HG03520 (cell line): ENCODE results near the gene CFAP161.

Experiments
- ATAC-seq: cut with Tn5 transposase; IDR thresholded peaks from one replicate; pipeline ENCODE4 v1.9.1; 2021; ENCODE audit warnings: mild to moderate bottlenecking, moderate library complexity; ENCODE audit not compliant: unreplicated experiment

Gene CFAP161

DNA sequence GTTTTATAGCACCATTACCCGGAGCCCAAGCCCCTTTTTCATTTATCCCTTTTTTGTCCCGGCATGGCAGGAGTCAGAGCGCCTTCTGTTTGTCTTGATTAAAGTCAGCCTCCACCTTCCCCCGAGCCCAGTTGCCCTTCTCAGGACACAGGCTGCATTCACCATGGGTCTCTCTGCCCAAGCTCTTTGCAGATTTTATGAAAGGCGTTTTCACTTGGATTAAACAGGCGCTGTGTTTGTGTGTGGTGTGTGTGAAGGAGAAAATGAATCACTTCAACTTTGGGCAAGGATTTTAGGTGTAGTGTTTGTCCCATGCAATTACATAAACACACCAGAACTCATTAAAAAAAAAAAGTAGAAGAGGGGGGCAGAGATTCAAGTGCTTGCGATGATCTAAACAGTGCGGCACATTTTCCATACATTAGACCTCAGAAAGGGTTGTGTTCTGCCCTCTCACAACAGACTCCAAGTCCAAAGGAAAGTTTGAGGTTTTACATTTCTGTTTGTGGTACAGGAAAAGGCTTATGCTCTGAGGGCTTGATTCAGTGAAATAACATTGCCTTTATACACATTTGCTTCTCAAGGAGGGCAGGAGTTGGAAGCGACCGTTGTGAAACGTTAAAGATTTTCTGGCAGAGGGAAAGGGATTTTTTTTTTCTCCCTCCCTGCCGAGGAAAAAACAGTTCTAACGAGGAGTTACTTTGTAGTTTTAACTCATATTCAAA, 48.1 kb downstream of the CFAP161 start:
- ATAC-seq: no peak

DNA sequence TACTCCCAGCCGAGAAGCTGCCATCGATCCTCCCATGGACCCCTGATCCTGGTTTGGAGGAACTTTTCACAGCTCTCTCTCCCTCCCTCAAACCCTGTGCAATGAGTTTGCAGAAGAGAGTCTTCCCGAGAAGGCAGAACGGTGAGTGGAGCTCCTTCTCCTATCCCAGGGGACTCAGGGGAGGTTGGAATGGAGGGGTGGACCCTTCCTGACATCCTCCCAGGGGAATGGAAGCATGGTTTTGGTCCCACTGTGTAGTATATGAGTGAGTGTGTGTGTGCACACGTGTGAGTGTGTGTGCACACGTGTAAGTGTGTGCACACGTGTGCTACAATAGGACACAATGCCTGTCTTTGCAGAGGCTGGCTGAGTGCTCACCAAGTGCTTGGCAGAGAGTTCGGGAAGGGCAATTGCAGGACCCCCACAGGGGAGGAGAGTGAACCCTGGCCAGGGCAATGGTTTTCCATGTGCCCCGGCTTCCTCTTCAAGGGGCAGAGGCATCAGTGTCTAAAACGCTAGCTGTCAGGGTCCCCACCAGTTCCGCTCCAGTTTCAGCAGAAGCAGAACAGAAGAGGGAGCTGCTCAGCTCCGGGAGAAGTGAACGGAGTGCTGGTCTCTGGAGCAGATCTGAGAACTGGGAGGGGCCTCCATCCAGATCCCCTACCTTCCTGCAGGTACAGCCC, 48.8 kb downstream of the CFAP161 start:
- no peak for ATAC-seq

DNA sequence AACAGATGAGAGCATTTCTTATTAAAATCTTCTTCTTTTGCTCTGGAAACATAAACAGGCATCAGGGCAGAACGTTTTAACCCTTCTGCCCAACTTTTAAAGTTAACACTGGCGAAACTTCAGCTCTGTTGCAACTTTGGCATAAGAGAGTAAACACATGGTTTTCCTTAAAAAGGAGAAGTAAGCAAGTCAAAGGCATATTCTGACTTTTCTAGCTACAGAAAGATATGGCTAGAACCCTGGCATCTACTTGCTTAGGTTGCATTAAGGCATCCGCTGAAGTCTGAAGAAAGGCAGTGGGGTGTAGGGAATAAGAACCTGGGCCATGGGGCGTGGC, 49.3 kb downstream of the CFAP161 start:
- no peak for ATAC-seq

DNA sequence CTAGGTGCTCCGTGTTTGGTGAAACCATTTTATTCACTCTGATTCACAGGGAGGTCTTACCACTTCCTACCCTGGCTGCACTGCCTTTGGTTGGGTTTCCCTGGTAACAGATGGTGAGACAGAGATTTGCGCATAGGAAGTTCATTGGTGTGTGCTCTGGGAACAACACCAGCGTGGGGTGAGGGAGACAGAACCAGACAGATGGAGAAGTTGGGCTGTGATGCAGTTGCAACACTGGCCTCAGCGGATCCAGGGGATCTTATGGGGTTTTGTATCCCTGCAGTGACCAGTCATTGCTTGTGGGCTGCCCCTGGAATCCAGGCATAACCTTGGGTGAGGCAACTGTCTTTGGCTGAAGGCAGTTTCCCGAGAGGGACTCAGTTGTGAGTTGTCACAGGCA, 50.1 kb downstream of the CFAP161 start:
- ATAC-seq: no peak

DNA sequence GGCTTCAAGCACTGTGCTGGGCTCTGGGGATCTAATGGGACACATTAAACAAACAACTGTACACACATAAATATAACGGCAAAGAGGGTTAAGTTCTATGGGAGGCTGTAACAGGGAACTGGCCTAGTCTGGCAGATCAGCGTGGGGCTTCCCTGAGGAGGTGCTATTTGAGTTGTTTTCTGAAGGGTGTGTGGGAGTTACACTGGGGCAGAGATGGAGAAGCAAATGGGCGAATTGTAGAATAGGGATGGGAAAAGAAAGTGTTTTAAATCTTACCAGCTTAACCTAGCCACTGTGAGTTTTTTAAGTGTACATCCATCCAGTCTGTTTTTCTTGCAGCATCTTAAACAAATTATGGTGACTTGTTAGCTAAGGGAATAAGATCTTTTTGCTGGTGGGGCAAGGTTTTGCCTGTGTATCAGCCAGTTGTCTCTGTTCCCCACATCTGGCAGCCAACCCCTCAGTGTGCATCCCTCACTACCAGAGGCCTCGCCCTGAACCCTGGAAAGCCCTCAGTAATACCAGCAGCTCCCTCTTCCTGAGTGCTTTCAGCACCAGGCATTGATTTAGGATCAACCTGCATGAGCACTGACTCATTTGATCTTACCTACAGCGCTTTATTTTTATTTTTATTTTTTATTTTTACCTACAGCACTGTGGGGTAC, 51.7 kb downstream of the CFAP161 start:
- no peak for ATAC-seq

DNA sequence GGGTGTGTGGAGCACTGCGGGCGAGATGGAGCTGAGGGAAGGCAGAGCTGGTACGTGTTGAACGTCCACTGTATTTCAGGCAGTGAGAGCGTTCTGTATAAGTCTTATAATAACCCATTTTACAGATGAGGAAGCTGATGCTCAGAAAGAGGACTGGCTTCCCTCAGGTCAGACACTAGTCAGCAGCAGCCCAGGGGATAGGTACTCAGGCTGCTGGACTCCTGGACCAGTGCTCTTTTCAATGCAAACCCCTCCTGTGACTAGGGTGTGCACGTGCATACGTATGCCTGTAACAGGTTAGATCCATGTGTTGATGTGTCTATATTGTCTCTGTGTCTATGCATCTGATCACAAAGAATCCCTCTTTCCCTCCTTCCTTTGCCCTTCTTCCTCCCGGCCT, 54.3 kb downstream of the CFAP161 start:
- no peak for ATAC-seq

DNA sequence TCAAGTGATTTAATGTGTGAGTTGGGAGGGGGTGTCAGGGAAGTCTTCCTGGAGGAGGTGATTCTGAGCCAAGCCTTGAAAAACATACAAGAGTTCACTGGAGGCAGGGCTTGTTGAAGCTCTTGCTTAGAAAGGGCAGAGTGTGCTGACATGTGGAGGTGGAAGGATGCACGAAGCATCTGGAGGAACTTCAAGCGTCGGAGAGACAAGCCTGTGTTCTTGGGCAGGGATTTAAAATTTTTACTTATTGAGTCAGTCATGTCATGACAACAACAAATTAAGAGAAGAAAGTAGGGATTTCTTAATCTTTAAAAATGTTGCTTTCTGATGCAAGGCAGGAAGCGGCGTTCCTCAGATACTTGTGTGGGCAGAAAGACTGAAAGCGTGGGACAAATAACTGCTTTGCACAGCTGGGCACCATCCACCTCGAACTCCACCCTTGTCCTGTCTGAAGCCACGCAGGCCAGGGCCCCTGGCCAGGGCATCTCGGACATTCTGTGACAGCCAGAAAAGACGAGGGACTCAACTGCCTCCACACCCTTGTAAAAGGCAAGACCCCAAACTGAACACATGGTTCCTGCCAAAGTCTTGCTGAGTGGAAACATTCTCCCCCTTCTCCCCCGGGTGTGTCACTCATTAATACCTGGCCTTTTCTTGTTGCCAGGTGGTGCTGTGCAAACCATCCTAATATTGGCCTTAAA, 55.7 kb downstream of the CFAP161 start:
- ATAC-seq: no peak

DNA sequence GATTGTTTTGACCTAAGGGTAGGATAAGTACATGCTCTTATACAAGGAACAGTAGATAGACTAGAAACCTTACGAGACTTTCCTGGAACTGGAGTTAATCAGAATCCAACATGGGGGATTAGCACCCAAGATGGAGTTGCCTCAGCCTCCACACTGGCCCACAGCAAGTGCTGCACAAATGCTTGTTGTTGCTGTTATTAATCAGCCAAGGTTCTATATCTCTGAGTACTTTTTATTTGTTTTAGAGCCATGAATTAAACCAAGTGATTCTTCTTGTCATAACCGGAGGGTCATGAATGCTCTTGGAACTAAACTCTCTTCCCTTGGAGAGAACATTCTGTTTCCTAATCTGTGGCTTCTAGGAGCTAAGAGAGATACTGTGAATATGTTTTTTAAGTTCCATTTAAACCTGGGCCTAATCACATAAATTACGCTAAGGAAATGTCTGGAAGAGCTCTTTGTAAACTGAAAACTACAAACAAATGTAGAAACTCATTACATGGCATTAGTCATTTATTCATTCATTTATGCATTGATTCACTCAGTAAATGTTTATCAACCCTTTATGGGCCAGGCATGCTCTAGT, 56.9 kb downstream of the CFAP161 start:
- ATAC-seq: no peak

DNA sequence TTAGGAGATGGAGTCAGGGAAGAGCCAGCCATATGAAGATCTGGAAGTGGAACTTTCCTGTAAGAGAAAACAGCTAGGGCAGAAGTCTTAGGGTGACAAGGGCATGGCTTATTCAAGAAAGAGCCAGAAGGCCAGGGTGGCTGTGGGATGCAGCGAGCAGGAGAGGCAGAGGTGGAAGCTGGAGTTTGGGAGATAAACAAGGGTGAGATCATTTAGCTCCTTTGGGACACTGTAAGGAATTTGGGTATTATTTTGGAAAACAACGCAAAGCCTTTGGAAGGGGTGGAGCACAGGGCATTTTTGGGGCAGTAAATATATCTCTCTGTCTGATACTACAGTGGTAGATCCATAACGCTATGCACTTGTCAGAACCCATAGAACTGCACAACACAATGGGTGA, 57.6 kb downstream of the CFAP161 start:
- no peak for ATAC-seq

DNA sequence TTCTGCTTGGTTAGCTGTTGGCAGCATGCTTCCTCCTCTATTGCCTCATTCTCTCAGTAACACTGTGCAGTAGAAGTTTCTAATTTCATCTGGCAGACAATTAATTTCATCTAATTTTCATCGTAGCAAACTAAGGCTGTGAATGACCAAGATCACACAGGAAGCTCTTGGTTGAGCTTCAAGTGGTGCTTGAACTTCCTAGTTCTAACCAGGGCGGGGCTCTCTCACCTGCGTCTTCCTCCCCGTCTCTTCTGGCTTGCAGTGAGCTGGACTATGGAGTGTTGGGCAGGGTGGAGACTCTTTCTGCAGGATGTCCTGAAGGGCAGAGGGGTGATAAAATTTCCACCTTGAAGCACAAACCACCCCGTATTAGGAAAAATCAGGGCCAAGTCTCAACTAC, 60.7 kb downstream of the CFAP161 start:
- no peak for ATAC-seq

DNA sequence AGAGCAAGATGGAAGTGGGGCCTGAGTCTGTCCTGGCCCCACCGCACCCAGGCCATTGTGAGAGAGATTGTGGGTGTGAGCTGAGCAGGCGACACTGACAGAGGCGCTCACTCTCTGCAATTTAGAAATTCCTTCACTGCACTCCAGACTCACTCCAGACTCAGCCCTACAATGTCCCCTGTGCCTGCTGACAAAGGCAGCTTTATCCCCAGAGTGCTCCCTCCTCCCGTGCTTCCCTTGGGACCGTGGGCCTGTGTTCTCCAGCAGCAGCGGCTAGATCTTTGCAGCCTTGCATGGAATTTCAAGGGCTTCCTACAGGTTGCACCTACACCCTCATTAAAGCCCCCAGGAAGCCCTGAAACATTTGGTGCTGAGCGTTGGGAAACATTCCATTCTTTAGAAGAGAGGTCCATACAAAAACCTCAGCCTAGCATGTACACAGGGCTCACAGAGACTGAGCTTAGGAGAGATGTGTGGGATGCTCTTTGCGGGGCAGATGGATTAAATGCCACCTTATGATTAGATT, 61.3 kb downstream of the CFAP161 start:
- ATAC-seq: no peak

DNA sequence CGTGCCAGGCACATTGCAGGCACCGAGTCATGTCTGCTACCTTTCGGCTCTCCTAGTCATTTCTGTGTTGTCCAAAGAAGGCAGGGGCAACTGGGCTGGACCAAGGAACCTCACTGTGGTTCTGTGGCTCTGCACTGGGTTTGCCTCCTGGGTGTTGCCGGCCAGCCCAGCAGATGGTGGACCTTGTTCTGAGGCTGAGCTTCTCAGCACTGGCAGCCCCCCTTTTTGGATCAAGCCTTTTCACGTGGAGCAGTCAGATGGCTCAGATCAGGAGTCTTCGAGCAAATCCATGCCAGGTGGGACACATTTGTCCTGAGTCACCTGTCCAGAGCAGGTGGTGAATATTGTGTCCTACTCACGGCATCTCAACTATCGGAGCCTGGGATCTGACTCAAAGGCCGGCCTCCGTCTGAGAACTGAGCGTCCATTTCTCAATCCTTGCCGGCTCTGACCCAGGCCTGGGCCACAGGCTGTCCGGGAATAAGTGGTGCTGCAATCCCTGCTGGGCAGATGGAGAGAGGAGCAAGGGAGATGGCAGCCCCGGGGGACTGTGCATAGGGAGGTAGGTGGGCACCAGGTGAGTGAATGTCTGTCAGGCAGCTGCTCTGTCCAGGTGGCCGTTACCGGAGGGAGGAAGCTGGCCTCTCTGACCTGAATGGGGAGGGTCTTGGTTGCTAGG, 62.6 kb downstream of the CFAP161 start, which contains the start of gene IL16:
IL16 (plus strand) TSS at position 304 of the 679 bp plus-strand sequence. CDS start 28,521 bp downstream, outside the sequence.
- no peak for ATAC-seq

DNA sequence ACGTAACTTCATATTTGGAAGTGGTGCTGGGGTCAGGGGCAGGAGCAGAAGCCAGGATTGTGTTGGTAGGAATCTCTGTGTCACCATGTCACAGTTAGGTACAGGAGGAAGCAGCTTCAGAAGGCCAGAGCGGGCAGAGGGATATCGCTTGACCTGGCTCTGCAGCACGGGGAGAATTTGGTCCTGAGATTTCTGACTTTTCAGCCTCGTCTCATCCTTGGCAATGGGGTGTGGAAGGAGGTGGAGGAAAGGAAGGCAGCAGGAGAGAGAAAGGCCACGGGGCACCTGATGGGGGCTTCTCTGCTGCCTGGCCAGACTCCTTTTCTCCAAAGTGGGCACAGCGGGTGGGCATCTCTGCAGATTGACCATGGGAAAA, 63.2 kb downstream of the CFAP161 start:
- ATAC-seq: no peak

DNA sequence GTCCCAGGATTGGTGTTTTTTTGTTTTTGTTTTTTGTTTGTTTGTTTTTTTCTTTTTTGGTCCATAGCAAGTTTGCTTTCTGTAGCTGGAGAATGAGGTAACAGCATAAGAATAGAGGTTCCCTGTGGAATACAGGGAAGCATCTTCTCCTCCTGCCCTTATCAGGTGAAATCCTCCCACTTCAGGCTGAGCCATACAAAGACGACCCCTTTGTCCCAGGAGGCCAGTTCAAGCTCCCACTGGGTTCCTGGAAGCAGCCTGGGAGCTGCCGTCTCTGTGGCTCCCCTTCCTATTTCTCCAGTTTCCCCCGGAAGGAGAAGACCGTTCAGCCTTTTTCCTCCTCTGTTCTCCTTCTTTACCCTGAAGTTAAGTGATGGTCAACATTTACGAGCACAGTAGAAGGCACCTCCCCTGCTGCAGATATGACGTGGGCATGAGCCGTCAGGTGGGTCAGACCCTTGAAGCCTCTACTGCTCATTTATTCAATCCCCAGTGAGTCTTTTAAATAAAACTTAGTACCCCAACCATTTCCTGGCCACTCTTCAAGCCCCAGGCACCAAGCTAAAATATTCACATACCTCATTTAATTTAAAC, 63.7 kb downstream of the CFAP161 start:
- ATAC-seq: no peak
